Spinal cord (tissue), 10 donors: Measurements from ENCODE around the gene GFY. TPM values are rescaled to one million over a fixed set of nuclear protein-coding genes. Genes with fewer than 3 reads are reported as not detected.

ENCODE experiments used
- DNase-seq, 6 donors: peaks; one replicate each; pipeline versions ENCODE4 v3.0.0 to v3.0.0-alpha.2; 2013 to 2015; ENCODE audit warnings: low spot score in 6 of 6, low read depth in 4 of 6
- H3K27ac ChIP-seq: one replicate; pipeline ENCODE4 v1.5.1; 2013; ENCODE audit warnings: low read depth, low read length, control low read depth
- H3K27me3 ChIP-seq: one replicate; pipeline ENCODE4 v1.6.1; 2013; ENCODE audit warnings: low read length; ENCODE audit not compliant: control insufficient read depth, insufficient read depth
- H3K36me3 ChIP-seq: one replicate; pipeline ENCODE4 v1.6.1; 2013; ENCODE audit warnings: low read length; ENCODE audit not compliant: control insufficient read depth, insufficient read depth
- H3K4me1 ChIP-seq: one replicate; pipeline ENCODE4 v1.6.1; 2013; ENCODE audit warnings: low read length; ENCODE audit not compliant: control insufficient read depth, insufficient read depth
- H3K4me3 ChIP-seq: one replicate; pipeline ENCODE4 v1.5.1; 2013; ENCODE audit warnings: low read depth, low read length, control low read depth
- H3K9me3 ChIP-seq: one replicate; pipeline ENCODE4 v1.6.1; 2013; ENCODE audit warnings: low read length; ENCODE audit not compliant: control insufficient read depth, insufficient read depth
- WGBS: methylation state at CpG from one replicate; pipeline ENCODE4 v1.1.5; 2013; ENCODE audit warnings: missing lambda C conversion rate; ENCODE audit not compliant: insufficient coverage; 5-methylcytosine and 5-hydroxymethylcytosine counted together
- polyA plus RNA-seq, 2 donors: library from polyadenylated mRNA; unstranded; fragments of 120-200 nt; gene quantifications; one replicate each; pipeline ENCODE4 v1.2.1, GENCODE V29; 2013; ENCODE audit not compliant: insufficient read length in 2 of 2
- total RNA-seq, 2 donors: library from RNA; depleted of rRNA in 1 of 2; stranded (reverse); fragments of 120-200 nt in 1 of 2; fragments of >200 nt in 1 of 2; gene quantifications; one replicate each; pipeline versions ENCODE4 v1.2.3 to v1.2.4, GENCODE V29; 2013 to 2014
- donor health status: healthy.

Gene GFY
- total and polyA plus RNA-seq, 4 donors, result 0.54 TPM; not detected in 2

DNA sequence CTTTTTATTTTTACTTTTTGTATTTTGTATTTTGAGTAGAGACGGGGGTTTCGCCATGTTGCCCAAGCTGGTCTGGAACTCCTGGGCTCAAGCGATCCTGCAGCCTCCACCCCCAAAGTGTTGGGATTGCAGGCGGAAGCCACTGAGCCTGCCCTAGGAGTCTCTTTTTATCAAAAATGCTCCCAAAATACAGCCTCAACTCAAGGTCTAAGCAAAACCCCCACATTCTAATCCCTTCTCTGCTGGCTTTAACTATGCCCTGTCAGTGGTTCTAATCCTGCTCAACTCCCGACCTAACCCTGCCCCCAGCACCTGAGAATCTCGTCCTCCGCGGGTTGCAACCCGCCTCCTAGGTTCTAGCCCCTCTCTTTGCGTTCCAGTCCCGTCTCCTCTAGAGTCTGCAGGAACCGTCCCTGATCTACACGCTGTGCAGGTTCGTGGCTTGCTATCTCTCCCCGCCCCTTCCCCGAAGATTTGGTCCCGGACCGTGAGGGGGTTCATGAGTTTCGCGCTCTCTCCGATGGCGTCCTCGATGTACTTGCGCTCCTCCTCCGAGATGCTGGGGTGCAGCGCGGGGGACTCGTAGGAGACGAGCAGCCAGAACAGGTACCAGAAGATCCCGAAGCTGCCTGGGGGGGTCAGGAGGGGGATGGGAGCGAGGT lies 8.2 kb downstream of the GFY start:
- WGBS, result 8% methylated on average over 28 of the region's 31 CpGs
- no peak overlapping the region for H3K27ac ChIP-seq
- no peak for DNase-seq
- H3K4me1 ChIP-seq, result peaks cover 19% of the 10 kb centered on the region
- H3K27me3 ChIP-seq, result peaks cover 100% of the 10 kb centered on the region
- H3K4me3 ChIP-seq, result no peak overlapping the region
- H3K9me3 ChIP-seq, result no peaks in the 10 kb centered on the region
- no peaks in the 10 kb centered on the region for H3K36me3 ChIP-seq

DNA sequence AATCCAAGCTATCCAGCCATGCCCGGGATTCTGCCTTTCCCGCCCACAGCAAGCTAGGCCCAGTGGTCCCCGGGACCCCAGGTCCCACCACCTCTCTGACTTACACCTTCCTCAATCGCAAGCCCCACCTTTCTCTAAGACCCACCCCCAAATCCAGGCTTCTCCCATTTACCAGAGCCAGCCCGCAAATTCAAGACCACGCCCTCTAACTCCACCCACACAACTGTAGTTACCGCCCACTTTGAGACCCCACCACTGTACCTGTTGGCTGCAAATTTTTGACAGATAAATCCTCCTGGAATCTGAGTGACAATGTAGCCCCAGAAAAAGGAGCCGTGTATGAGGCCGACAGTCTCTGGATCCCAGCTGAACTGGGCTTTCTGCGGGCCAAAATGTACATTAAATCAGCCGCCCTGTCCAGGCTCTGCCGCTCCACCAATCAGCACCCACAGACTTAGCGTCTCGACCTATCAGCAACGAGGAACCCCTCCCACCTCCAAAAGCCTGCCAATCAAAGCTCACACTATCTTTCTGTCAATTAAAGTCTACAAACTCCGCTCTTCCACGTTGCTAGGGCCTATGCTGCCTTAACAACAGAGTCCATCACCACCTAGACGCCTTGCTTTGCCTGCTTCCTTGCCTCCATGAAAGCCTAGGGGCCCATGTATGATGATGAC lies 9.9 kb downstream of the GFY start:
- no peak overlapping the region for H3K27ac ChIP-seq
- WGBS, result 86% methylated on average over 17 of the region's 18 CpGs

DNA sequence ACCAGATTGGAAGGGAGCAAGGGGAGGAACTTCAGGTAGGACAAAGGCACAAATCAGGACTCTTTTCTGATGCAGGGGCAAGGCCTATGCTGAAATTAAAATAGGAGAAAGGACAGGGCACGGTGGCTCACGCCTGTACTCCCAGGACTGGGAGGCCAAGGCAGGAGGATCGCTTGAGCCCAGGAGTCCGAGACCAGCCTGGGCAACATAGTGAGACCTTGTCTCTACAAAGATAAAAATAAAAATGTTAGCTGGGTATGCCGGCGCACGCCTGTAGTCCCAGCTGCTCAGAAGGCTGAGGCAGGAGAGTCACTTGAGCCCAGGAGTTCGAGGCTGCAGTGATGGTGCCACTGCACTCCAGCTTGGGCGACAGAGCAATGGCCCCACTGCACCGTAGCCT lies 10.5 kb downstream of the GFY start:
- WGBS, result 93% methylated on average over 9 of the region's 10 CpGs
- H3K27me3 ChIP-seq, result peaks cover 100% of the 10 kb centered on the region
- peaks cover 15% of the 10 kb centered on the region for H3K4me1 ChIP-seq
- H3K27ac ChIP-seq, result no peak overlapping the region
- no peaks in the 10 kb centered on the region for H3K36me3 ChIP-seq
- no peak for DNase-seq
- H3K9me3 ChIP-seq, result no peaks in the 10 kb centered on the region
- no peak overlapping the region for H3K4me3 ChIP-seq

More for the DNA sequence above, 9.9 kb downstream of the GFY start:
- H3K4me1 ChIP-seq, result peaks cover 15% of the 10 kb centered on the region
- no peak for DNase-seq
- H3K27me3 ChIP-seq, result peaks cover 100% of the 10 kb centered on the region
- H3K36me3 ChIP-seq, result no peaks in the 10 kb centered on the region
- H3K9me3 ChIP-seq, result no peaks in the 10 kb centered on the region
- no peak overlapping the region for H3K4me3 ChIP-seq

GRCh38 chr19:49436381-49437017 lies 11.3 kb downstream of the GFY start:
- Histone ChIP-seq H3K9me3 (no peaks in the 10 kb centered on the region), H3K4me3 (no peak overlapping the region), H3K27me3 (peaks cover 100% of the 10 kb centered on the region), H3K27ac (no peak overlapping the region), H3K4me1 (peaks cover 20% of the 10 kb centered on the region), H3K36me3 (no peaks in the 10 kb centered on the region)
- WGBS, result 7% methylated on average over 42 of the region's 42 CpGs
- DNase-seq, result peak in 1 of 6 donors; percentile 81

GRCh38 chr19:49437231-49437630 lies 12.0 kb downstream of the GFY start:
- no peak overlapping the region for H3K27ac ChIP-seq
- DNase-seq, result peak in 1 of 6 donors; percentile 93
- 11% methylated on average over 7 of the region's 8 CpGs for WGBS
- peaks cover 100% of the 10 kb centered on the region for H3K27me3 ChIP-seq
- no peaks in the 10 kb centered on the region for H3K9me3 ChIP-seq
- no peaks in the 10 kb centered on the region for H3K36me3 ChIP-seq
- no peak overlapping the region for H3K4me3 ChIP-seq
- peaks cover 23% of the 10 kb centered on the region for H3K4me1 ChIP-seq

- H3K9me3 ChIP-seq, result no peaks in the 10 kb centered on the region
- 10% methylated on average over 2 of the region's 6 CpGs for WGBS
- H3K36me3 ChIP-seq, result no peaks in the 10 kb centered on the region
- peaks cover 97% of the 10 kb centered on the region for H3K27me3 ChIP-seq
- H3K27ac ChIP-seq, result no peak overlapping the region
- peaks cover 30% of the 10 kb centered on the region for H3K4me1 ChIP-seq
- H3K4me3 ChIP-seq, result no peak overlapping the region
- peak in 1 of 6 donors; percentile 91 for DNase-seq
These were observed 13.1 kb downstream of the GFY start for GRCh38 chr19:49438261-49438660.

GRCh38 chr19:49439836-49440235 lies 14.6 kb downstream of the GFY start:
- Histone ChIP-seq H3K4me1 (peaks cover 33% of the 10 kb centered on the region), H3K36me3 (no peaks in the 10 kb centered on the region), H3K4me3 (no peak overlapping the region), H3K9me3 (no peaks in the 10 kb centered on the region), H3K27ac (no peak overlapping the region), H3K27me3 (peaks cover 81% of the 10 kb centered on the region)
- no peak for DNase-seq
- WGBS, result 78% methylated on average over 1 of the region's 6 CpGs

GRCh38 chr19:49440439-49441209 lies 15.4 kb downstream of the GFY start:
- DNase-seq, result no peak
- H3K4me3 ChIP-seq, result no peak overlapping the region
- H3K36me3 ChIP-seq, result peaks cover 3% of the 10 kb centered on the region
- no peak overlapping the region for H3K27ac ChIP-seq
- H3K4me1 ChIP-seq, result peaks cover 33% of the 10 kb centered on the region
- H3K27me3 ChIP-seq, result peaks cover 73% of the 10 kb centered on the region
- no peaks in the 10 kb centered on the region for H3K9me3 ChIP-seq
- 24% methylated on average over 16 of the region's 19 CpGs for WGBS

DNA sequence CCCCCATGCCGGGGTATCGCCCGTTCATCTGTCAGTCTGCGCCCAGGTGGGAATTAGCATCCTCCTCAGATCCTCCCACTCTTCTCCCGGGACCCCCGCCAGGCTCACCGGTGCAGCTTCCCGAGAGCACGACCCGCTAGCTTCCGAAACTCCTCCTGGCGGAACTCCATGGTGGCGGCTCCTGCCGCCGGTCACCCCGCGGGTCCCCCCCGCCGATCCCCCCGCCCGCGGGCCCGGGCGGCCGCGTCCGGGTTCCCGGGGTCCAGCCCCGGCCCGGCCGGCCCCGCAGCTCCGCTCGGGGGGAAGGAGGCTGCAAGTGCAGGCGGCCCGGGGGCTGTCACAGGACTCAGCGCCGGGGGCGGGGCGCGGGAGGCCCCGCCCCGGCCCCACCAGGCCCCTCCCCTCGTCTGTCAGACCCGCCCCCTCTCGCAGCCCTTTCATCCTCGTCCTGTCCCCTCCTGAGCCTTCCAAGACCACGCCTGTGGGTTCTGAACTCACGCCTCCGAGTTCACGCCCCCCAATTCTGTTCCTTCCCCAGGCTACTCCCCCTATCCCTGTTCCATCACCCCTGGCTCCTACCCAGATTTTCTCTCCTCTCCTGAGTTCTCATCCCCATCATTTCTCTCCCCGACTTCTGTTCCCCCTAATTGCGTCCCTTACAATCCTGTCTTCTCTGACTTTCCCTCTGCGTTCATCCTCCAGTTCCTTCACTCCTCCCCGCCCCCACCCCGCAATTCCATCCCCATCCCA lies 16.2 kb downstream of the GFY start, which contains the start of gene SLC17A7:
Gene SLC17A7 (minus strand): TSS at position 318 of the 750 bp plus-strand sequence. CDS start 148 bp downstream, at position 170.
- 3% methylated on average over 53 of the region's 56 CpGs for WGBS
- no peak within 1 kb of the TSS for H3K27ac ChIP-seq

More for the DNA sequence above, 16.2 kb downstream of the GFY start, which contains the start of gene SLC17A7:
- peaks cover 29% of the 10 kb centered on the region for H3K4me1 ChIP-seq
- peaks cover 7% of the 10 kb centered on the region for H3K36me3 ChIP-seq
- peaks cover 66% of the 10 kb centered on the region for H3K27me3 ChIP-seq
- no peak within 1 kb of the TSS for H3K4me3 ChIP-seq
- no peaks in the 10 kb centered on the region for H3K9me3 ChIP-seq
- peak in 1 of 6 donors; percentile 72 for DNase-seq
